Mesenchymal stem cell (in vitro differentiated cells and primary cell): ENCODE data around the gene SH3BP2.

ENCODE experiments used
- DNase-seq: peaks from one replicate; pipeline ENCODE4 v3.0.0-alpha.2; 2013
- H2AFZ ChIP-seq: one replicate; pipeline ENCODE4 v1.6.1; 2013; ENCODE audit warnings: low read depth, mild to moderate bottlenecking, control low read depth, inconsistent platforms, low read length, moderate library complexity
- H2AK5ac ChIP-seq: 2 replicates; pipeline ENCODE4 v1.6.1; 2013; ENCODE audit warnings: low read length, moderate library complexity, mild to moderate bottlenecking, inconsistent platforms; ENCODE audit not compliant: severe bottlenecking
- H2BK120ac ChIP-seq: one replicate; pipeline ENCODE4 v1.6.1; 2013; ENCODE audit warnings: low read depth, mild to moderate bottlenecking, inconsistent platforms, low read length, moderate library complexity
- H2BK12ac ChIP-seq, 2 experiments: one replicate each; pipeline ENCODE4 v1.6.1; 2013; ENCODE audit warnings: inconsistent platforms in 2 of 2, low read length in 2 of 2, mild to moderate bottlenecking in 2 of 2, moderate library complexity in 2 of 2, control low read depth in 1 of 2
- H2BK15ac ChIP-seq: one replicate; pipeline ENCODE4 v1.6.1; 2013; ENCODE audit warnings: mild to moderate bottlenecking, low read depth, inconsistent platforms; ENCODE audit not compliant: poor library complexity, severe bottlenecking
- H2BK5ac ChIP-seq: 2 replicates; pipeline ENCODE4 v1.6.1; 2013; ENCODE audit warnings: low read depth, mild to moderate bottlenecking, low read length, control low read depth, inconsistent platforms; ENCODE audit not compliant: poor library complexity, severe bottlenecking
- H3K14ac ChIP-seq, 2 experiments: one replicate each; pipeline ENCODE4 v1.6.1; 2013; ENCODE audit warnings: inconsistent platforms in 2 of 2, low read length in 2 of 2, control low read depth in 1 of 2, mild to moderate bottlenecking in 1 of 2, moderate library complexity in 1 of 2
- H3K18ac ChIP-seq, 2 experiments: one replicate each; pipeline ENCODE4 v1.6.1; 2013; ENCODE audit warnings: inconsistent platforms in 2 of 2, low read length in 2 of 2, control low read depth in 1 of 2, low read depth in 1 of 2, mild to moderate bottlenecking in 1 of 2
- H3K23ac ChIP-seq, 2 experiments: one replicate each; pipeline ENCODE4 v1.6.1; 2013; ENCODE audit warnings: inconsistent platforms in 2 of 2, low read length in 2 of 2, mild to moderate bottlenecking in 2 of 2, moderate library complexity in 2 of 2, control low read depth in 1 of 2
- H3K27ac ChIP-seq: 2 replicates; pipeline ENCODE4 v1.5.1; 2013; ENCODE audit warnings: mild to moderate bottlenecking, moderate library complexity, low read length, control low read depth, inconsistent platforms; ENCODE audit not compliant: poor library complexity, severe bottlenecking
- H3K27me3 ChIP-seq, 2 experiments: 2 replicates each; pipeline versions ENCODE4 v1.6.1 to v1.7.0; 2013; ENCODE audit warnings: low read length in 2 of 2, mild to moderate bottlenecking in 2 of 2, moderate library complexity in 2 of 2, control low read depth in 1 of 2, inconsistent platforms in 1 of 2; ENCODE audit not compliant: control insufficient read depth in 1 of 2, insufficient read depth in 1 of 2
- H3K36me3 ChIP-seq, 2 experiments: 2 replicates each; pipeline versions ENCODE4 v1.6.1 to v1.7.0; 2013; ENCODE audit warnings: low read length in 2 of 2, control low read depth in 1 of 2, inconsistent platforms in 1 of 2, low read depth in 1 of 2, mild to moderate bottlenecking in 1 of 2; ENCODE audit not compliant: insufficient read depth in 2 of 2, control insufficient read depth in 1 of 2
- H3K4ac ChIP-seq, 2 experiments: one replicate each; pipeline ENCODE4 v1.6.1; 2013; ENCODE audit warnings: inconsistent platforms in 2 of 2, low read length in 2 of 2, mild to moderate bottlenecking in 2 of 2, moderate library complexity in 2 of 2, control low read depth in 1 of 2, low read depth in 1 of 2
- H3K4me1 ChIP-seq: 2 replicates; pipeline ENCODE4 v1.6.1; 2013; ENCODE audit warnings: low read depth, low read length, control low read depth; ENCODE audit not compliant: control insufficient read depth, insufficient read depth
- H3K4me2 ChIP-seq: 2 replicates; pipeline ENCODE4 v1.6.1; 2013; ENCODE audit warnings: low read length, mild to moderate bottlenecking, inconsistent platforms; ENCODE audit not compliant: poor library complexity, severe bottlenecking
- H3K4me3 ChIP-seq, 2 experiments: 2 replicates each; pipeline versions ENCODE4 v1.5.1 to v1.7.0; 2013; ENCODE audit warnings: low read length in 2 of 2, mild to moderate bottlenecking in 2 of 2, control low read depth in 1 of 2, low read depth in 1 of 2; ENCODE audit not compliant: insufficient read depth in 1 of 2
- H3K79me1 ChIP-seq: replicated peaks from 2 replicates; pipeline ENCODE4 v1.6.1; 2013; ENCODE audit warnings: mild to moderate bottlenecking, control low read depth, low read length, inconsistent platforms; ENCODE audit not compliant: poor library complexity, severe bottlenecking
- H3K9ac ChIP-seq: 2 replicates; pipeline ENCODE4 v1.7.0; 2013; ENCODE audit warnings: mild to moderate bottlenecking, low read length, moderate library complexity
- H3K9me3 ChIP-seq: 2 replicates; pipeline ENCODE4 v1.7.0; 2013; ENCODE audit warnings: mild to moderate bottlenecking, low read length; ENCODE audit not compliant: control insufficient read depth
- H4K8ac ChIP-seq: one replicate; pipeline ENCODE4 v1.6.1; 2013; ENCODE audit warnings: inconsistent platforms, mild to moderate bottlenecking, low read length, moderate library complexity
- H4K91ac ChIP-seq: one replicate; pipeline ENCODE4 v1.6.1; 2013; ENCODE audit warnings: mild to moderate bottlenecking, low read length, inconsistent platforms
- WGBS: methylation state at CpG from one replicate; pipeline ENCODE4 v1.1.7; 2013; ENCODE audit warnings: mixed read lengths; 5-methylcytosine and 5-hydroxymethylcytosine counted together

The SH3BP2 gene

GRCh38 chr4:2879026-2879425, 86.1 kb downstream of the SH3BP2 start:
- WGBS = 89% methylated on average over 5 of the region's 5 CpGs
- Histone ChIP-seq H3K4me1 (peaks cover 5% of the 10 kb centered on the region), H3K9me3 (no peaks in the 10 kb centered on the region), H2BK120ac (no peak overlapping the region), H3K27me3 (no peaks in the 10 kb centered on the region), H3K18ac (no peak overlapping the region), H3K23ac (no peak overlapping the region), H3K9ac (no peak overlapping the region), H2BK5ac (no peak overlapping the region), H3K36me3 (peaks cover 28 to 59% of the 10 kb centered on the region in 2 experiments), H2AFZ (no peak overlapping the region), H3K79me1 (peaks cover 13% of the 10 kb centered on the region), H4K91ac (no peak overlapping the region), H3K4ac (no peak overlapping the region), H3K4me2 (no peak overlapping the region), H3K27ac (no peak overlapping the region), H3K4me3 (no peak overlapping the region), H2BK15ac (no peak overlapping the region), H2BK12ac (peak overlapping the region in 1 of 2 experiments; percentile 66), H3K14ac (no peak overlapping the region), H2AK5ac (no peak overlapping the region), H4K8ac (no peak overlapping the region)
- DNase-seq = no peak

DNA sequence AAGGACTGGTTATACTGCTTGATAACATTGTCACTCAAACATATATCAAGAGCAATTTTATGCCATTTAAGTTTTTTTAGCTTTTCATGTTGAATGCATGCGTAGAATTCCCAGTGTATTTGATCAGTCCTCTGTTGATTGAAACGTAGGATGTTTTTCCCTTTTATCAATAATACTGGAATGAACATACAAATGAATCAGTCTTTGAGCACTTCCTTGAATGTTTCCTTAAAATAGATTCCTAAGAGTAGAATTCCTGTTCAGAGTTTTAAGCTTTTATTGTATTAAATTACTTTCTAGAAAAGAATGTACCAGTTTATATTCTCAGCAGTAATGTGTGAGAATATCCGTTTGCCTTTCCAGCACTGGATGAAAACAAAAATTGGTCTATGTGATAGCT, 88.5 kb downstream of the SH3BP2 start:
- no peak overlapping the region for H3K9ac ChIP-seq
- no peaks in the 10 kb centered on the region for H3K9me3 ChIP-seq
- H2BK120ac ChIP-seq = no peak overlapping the region
- no peak overlapping the region for H2BK12ac ChIP-seq
- H3K4me2 ChIP-seq = no peak overlapping the region
- H3K4me1 ChIP-seq = peaks cover 5% of the 10 kb centered on the region
- no peak overlapping the region for H2AFZ ChIP-seq
- H3K23ac ChIP-seq = no peak overlapping the region
- no peak overlapping the region for H2AK5ac ChIP-seq
- H2BK5ac ChIP-seq = no peak overlapping the region
- no peak overlapping the region for H3K4ac ChIP-seq
- H4K8ac ChIP-seq = no peak overlapping the region
- no peaks in the 10 kb centered on the region for H3K27me3 ChIP-seq
- H3K36me3 ChIP-seq = peaks cover 37 to 72% of the 10 kb centered on the region in 2 experiments
- H3K27ac ChIP-seq = no peak overlapping the region
- no CpG with 5 or more reads among the region's 3 CpGs for WGBS
- no peak overlapping the region for H3K4me3 ChIP-seq
- no peak overlapping the region for H4K91ac ChIP-seq
- H2BK15ac ChIP-seq = no peak overlapping the region
- no peak for DNase-seq
- peaks cover 23% of the 10 kb centered on the region for H3K79me1 ChIP-seq
- H3K14ac ChIP-seq = no peak overlapping the region
- H3K18ac ChIP-seq = no peak overlapping the region

DNA sequence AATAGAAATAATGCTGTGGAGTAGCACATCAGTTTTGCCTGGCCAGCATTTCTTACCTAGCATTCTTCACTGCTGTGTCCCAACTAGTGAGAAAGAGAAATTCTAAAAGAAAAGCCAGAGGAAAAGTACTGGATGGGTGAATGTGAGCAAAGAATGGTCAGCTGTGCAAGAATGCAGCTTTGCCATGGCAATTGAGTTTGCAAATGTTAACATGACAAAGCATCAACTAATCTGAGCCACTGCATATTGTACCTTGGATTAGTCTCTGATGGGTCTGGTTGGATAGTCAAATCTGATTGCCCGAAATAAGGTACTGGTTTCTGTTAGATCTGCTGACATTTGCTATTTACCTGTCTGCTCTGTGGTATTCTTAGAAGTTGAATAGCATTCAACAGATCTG, 89.5 kb downstream of the SH3BP2 start:
- peaks cover 39 to 74% of the 10 kb centered on the region in 2 experiments for H3K36me3 ChIP-seq
- no peak overlapping the region for H3K4ac ChIP-seq
- no peak overlapping the region for H2AK5ac ChIP-seq
- no peak overlapping the region for H4K8ac ChIP-seq
- H2BK15ac ChIP-seq = no peak overlapping the region
- no peak overlapping the region for H3K9ac ChIP-seq
- H3K4me2 ChIP-seq = no peak overlapping the region
- H3K79me1 ChIP-seq = peaks cover 28% of the 10 kb centered on the region
- H3K14ac ChIP-seq = no peak overlapping the region
- H3K18ac ChIP-seq = no peak overlapping the region
- peaks cover 5% of the 10 kb centered on the region for H3K4me1 ChIP-seq
- peak; percentile 39 for DNase-seq
- no peak overlapping the region for H4K91ac ChIP-seq
- WGBS = 100% methylated on average over 1 of the region's 1 CpG
- no peak overlapping the region for H2BK120ac ChIP-seq
- no peaks in the 10 kb centered on the region for H3K9me3 ChIP-seq
- H2BK12ac ChIP-seq = no peak overlapping the region
- H3K4me3 ChIP-seq = no peak overlapping the region
- no peak overlapping the region for H2AFZ ChIP-seq
- H2BK5ac ChIP-seq = no peak overlapping the region
- no peak overlapping the region for H3K27ac ChIP-seq
- no peaks in the 10 kb centered on the region for H3K27me3 ChIP-seq
- no peak overlapping the region for H3K23ac ChIP-seq

- peaks cover 28% of the 10 kb centered on the region for H3K79me1 ChIP-seq
- no peak overlapping the region for H2BK5ac ChIP-seq
- no peak for DNase-seq
- H4K8ac ChIP-seq = no peak overlapping the region
- no peaks in the 10 kb centered on the region for H3K27me3 ChIP-seq
- no peak overlapping the region for H2BK15ac ChIP-seq
- no peak overlapping the region for H3K4ac ChIP-seq
- H3K4me1 ChIP-seq = peaks cover 6% of the 10 kb centered on the region
- peaks cover 39 to 68% of the 10 kb centered on the region in 2 experiments for H3K36me3 ChIP-seq
- no peak overlapping the region for H2BK12ac ChIP-seq
- no peak overlapping the region for H3K14ac ChIP-seq
- H2BK120ac ChIP-seq = no peak overlapping the region
- H2AK5ac ChIP-seq = no peak overlapping the region
- H3K9me3 ChIP-seq = no peaks in the 10 kb centered on the region
- no peak overlapping the region for H2AFZ ChIP-seq
- no peak overlapping the region for H3K4me3 ChIP-seq
- no peak overlapping the region for H3K9ac ChIP-seq
- 96% methylated on average over 9 of the region's 9 CpGs for WGBS
- H4K91ac ChIP-seq = no peak overlapping the region
- H3K18ac ChIP-seq = no peak overlapping the region
- no peak overlapping the region for H3K4me2 ChIP-seq
- H3K23ac ChIP-seq = no peak overlapping the region
- H3K27ac ChIP-seq = no peak overlapping the region
Measured at GRCh38 chr4:2886161-2886560, 93.3 kb downstream of the SH3BP2 start.
